K562 (cell line): Measurements from ENCODE around the gene CCNQ. TPM values are rescaled to one million over a fixed set of nuclear protein-coding genes. Genes with fewer than 3 reads are reported as not detected.

Experiments
- PHF21A ChIP-seq: fragments of 450-650 bp; IDR thresholded peaks from 2 replicates; pipeline ENCODE4 v1.6.1; 2017; ENCODE audit warnings: low read depth, borderline replicate concordance
- REST ChIP-seq, 2 experiments: fragments of 450-650 bp; formaldehyde crosslinking in 1 of 2; IDR thresholded peaks; 2 replicates each; pipeline versions ENCODE4 v1.4.0 to v1.6.1; 2014 to 2020; ENCODE audit warnings: mild to moderate bottlenecking in 2 of 2, borderline replicate concordance in 1 of 2, low read depth in 1 of 2
- polyA plus RNA-seq, 8 experiments: library from polyadenylated mRNA; depleted of rRNA in 4 of 8; stranded (reverse) in 5 of 8; unstranded in 3 of 8; fragments of >200 nt; fragmentation: Nextera tagmentation in 2 of 8; fragmentation: Illumina TruSeq in 1 of 8; extraction: Ambion mirVana in 2 of 8; extraction: Trizol in 1 of 8; gene quantifications; 2 replicates each; pipeline versions ENCODE4 v1.2.1 to v1.2.3, GENCODE V29; 2011 to 2014; ENCODE audit warnings: inconsistent platforms in 1 of 8, missing spikeins in 1 of 8
- total RNA-seq, 7 experiments: library from RNA; depleted of rRNA in 6 of 7; stranded (reverse); fragments of >200 nt in 6 of 7; fragmentation: Illumina TruSeq in 2 of 7; extraction: Trizol in 2 of 7; gene quantifications; 2 replicates each; pipeline versions ENCODE4 v1.2.1 to v1.2.3, GENCODE V29; 2011 to 2021; ENCODE audit warnings: low replicate concordance in 1 of 7

CCNQ gene
- total and polyA plus RNA-seq, 9 of the 15 experiments (the other 6 are each of a cell fraction or from before 2014, with no cell fraction given), result 0.92 to 53.8 (median 25.3) TPM

- no peak for TF ChIP-seq REST (IDR thresholded peaks at IDR 0.05; ENCODE audit: borderline replicate concordance)
- TF ChIP-seq REST (CRISPR knock-in tag; IDR thresholded peaks at IDR 0.05; ENCODE audit: low read depth), result no peak
- TF ChIP-seq PHF21A, result no peak
Observed at GRCh38 chrX:153631907-153632594, 33.1 kb upstream of the CCNQ start (continued).
